KMS-11 (cell line): ENCODE data around the gene TPBGL.
"Not testable (repeated sequence)": the region's sequence is repeated elsewhere in the genome, so short reads cannot be mapped to it uniquely, and the experiment has no call there.

Experiments
- H2AFZ ChIP-seq: fragments of 200-600 bp; sonication (generic); 2 replicates; pipeline ENCODE4 v1.6.1; 2016; ENCODE audit warnings: antibody characterized with exemption, mixed run types, low read depth
- H3K27ac ChIP-seq: fragments of 200-600 bp; sonication (generic); 2 replicates; pipeline ENCODE4 v1.6.1; 2016; ENCODE audit warnings: mild to moderate bottlenecking, mixed run types
- H3K27me3 ChIP-seq: fragments of 200-600 bp; sonication (generic); 2 replicates; pipeline ENCODE4 v1.6.1; 2017; ENCODE audit warnings: mild to moderate bottlenecking, low read depth, mixed run types, moderate library complexity; ENCODE audit not compliant: insufficient read depth
- H3K36me3 ChIP-seq: fragments of 200-600 bp; sonication (generic); 2 replicates; pipeline ENCODE4 v1.6.1; 2017; ENCODE audit warnings: mild to moderate bottlenecking, mixed run types; ENCODE audit not compliant: insufficient read depth
- H3K4me1 ChIP-seq: fragments of 200-600 bp; sonication (generic); 2 replicates; pipeline ENCODE4 v1.6.1; 2016; ENCODE audit warnings: mild to moderate bottlenecking, low read depth, mixed run types; ENCODE audit not compliant: poor library complexity, severe bottlenecking
- H3K4me2 ChIP-seq: fragments of 200-600 bp; sonication (generic); 2 replicates; pipeline ENCODE4 v1.7.0; 2016; ENCODE audit warnings: mild to moderate bottlenecking, mixed run types
- H3K4me3 ChIP-seq: fragments of 200-600 bp; sonication (generic); IDR thresholded peaks from 2 replicates; pipeline ENCODE4 v1.6.1; 2017; ENCODE audit warnings: low read depth, low read length, mixed read lengths; ENCODE audit not compliant: insufficient read depth
- H3K79me2 ChIP-seq: fragments of 200-600 bp; sonication (generic); 2 replicates; pipeline ENCODE4 v1.6.1; 2016; ENCODE audit warnings: low read depth, mixed run types; ENCODE audit not compliant: insufficient read depth
- H3K9ac ChIP-seq: fragments of 200-600 bp; sonication (generic); 2 replicates; pipeline ENCODE4 v1.6.1; 2016; ENCODE audit warnings: mild to moderate bottlenecking, mixed run types
- H4K20me1 ChIP-seq: fragments of 200-600 bp; sonication (generic); 2 replicates; pipeline ENCODE4 v1.6.1; 2016; ENCODE audit warnings: mild to moderate bottlenecking, mixed run types; ENCODE audit not compliant: insufficient read depth
- TF ChIP-seq, protein P1 (sequence below): fragments of 200-600 bp; sonication (generic); conservative IDR thresholded peaks from 2 replicates; pipeline ENCODE4 v1.6.1; 2017; ENCODE audit warnings: low read depth, mild to moderate bottlenecking, antibody characterized with exemption, low read length, moderate library complexity, mixed read lengths

Gene TPBGL

GRCh38 chr11:75272821-75273301 lies 32.3 kb downstream of the TPBGL start:
- H3K27me3 ChIP-seq, result no peaks in the 10 kb centered on the region
- no peak overlapping the region for H3K4me3 ChIP-seq
- no peak overlapping the region for H3K9ac ChIP-seq
- no peaks in the 10 kb centered on the region for H3K79me2 ChIP-seq
- no peak overlapping the region for H3K27ac ChIP-seq
- H3K4me1 ChIP-seq, result no peaks in the 10 kb centered on the region
- H3K36me3 ChIP-seq, result no peaks in the 10 kb centered on the region
- H4K20me1 ChIP-seq, result no peaks in the 10 kb centered on the region
- H2AFZ ChIP-seq, result no peak overlapping the region
- TF ChIP-seq, protein P1, sequence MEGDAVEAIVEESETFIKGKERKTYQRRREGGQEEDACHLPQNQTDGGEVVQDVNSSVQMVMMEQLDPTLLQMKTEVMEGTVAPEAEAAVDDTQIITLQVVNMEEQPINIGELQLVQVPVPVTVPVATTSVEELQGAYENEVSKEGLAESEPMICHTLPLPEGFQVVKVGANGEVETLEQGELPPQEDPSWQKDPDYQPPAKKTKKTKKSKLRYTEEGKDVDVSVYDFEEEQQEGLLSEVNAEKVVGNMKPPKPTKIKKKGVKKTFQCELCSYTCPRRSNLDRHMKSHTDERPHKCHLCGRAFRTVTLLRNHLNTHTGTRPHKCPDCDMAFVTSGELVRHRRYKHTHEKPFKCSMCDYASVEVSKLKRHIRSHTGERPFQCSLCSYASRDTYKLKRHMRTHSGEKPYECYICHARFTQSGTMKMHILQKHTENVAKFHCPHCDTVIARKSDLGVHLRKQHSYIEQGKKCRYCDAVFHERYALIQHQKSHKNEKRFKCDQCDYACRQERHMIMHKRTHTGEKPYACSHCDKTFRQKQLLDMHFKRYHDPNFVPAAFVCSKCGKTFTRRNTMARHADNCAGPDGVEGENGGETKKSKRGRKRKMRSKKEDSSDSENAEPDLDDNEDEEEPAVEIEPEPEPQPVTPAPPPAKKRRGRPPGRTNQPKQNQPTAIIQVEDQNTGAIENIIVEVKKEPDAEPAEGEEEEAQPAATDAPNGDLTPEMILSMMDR, result no peak
- no peak overlapping the region; the same call in 1 of the 2 replicates for H3K4me2 ChIP-seq

- Histone ChIP-seq H3K4me3 (no peak overlapping the region), H3K36me3 (no peaks in the 10 kb centered on the region), H3K27me3 (no peaks in the 10 kb centered on the region), H3K27ac (no peak overlapping the region), H4K20me1 (no peaks in the 10 kb centered on the region), H3K4me1 (no peaks in the 10 kb centered on the region), H3K9ac (no peak overlapping the region), H3K79me2 (no peaks in the 10 kb centered on the region), H3K4me2 (no peak overlapping the region), H2AFZ (no peak overlapping the region)
- TF ChIP-seq, protein P1, result no peak
These were observed 33.1 kb downstream of the TPBGL start for GRCh38 chr11:75273411-75274391.

DNA sequence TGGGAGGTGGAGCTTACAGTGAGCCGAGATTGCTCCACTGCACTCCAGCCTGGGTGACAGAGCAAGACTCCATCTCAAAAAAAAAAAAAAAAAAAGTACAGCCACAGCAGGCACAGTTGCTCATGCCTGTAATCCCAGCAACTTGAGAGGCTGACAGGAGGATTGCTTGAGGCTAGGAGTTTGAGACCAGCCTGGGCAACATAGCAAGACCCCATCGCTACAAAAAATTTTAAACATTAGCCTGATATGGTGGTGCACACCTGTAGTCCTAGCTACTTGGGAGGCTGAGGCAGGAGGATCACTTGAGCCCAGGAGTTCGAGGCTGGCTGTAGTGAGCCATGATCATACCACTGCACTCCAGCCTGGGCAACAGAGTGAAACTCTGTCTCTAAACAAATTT lies 34.1 kb downstream of the TPBGL start:
- not testable (repeated sequence) for H3K79me2 ChIP-seq, H3K4me3 ChIP-seq, H4K20me1 ChIP-seq, H2AFZ ChIP-seq, H3K4me2 ChIP-seq, H3K27me3 ChIP-seq, H3K36me3 ChIP-seq, H3K9ac ChIP-seq, H3K4me1 ChIP-seq, H3K27ac ChIP-seq

- no peaks in the 10 kb centered on the region for H3K27me3 ChIP-seq
- no peaks in the 10 kb centered on the region for H3K79me2 ChIP-seq
These were observed 35.0 kb downstream of the TPBGL start for GRCh38 chr11:75275581-75275980.

More at GRCh38 chr11:75275581-75275980, 35.0 kb downstream of the TPBGL start:
- H3K9ac ChIP-seq, result no peak overlapping the region
- no peak overlapping the region for H3K27ac ChIP-seq
- no peaks in the 10 kb centered on the region for H3K36me3 ChIP-seq
- TF ChIP-seq, protein P1, result no peak
- no peak overlapping the region for H3K4me3 ChIP-seq
- no peak overlapping the region for H3K4me2 ChIP-seq
- no peak overlapping the region for H2AFZ ChIP-seq
- H3K4me1 ChIP-seq, result no peaks in the 10 kb centered on the region
- H4K20me1 ChIP-seq, result no peaks in the 10 kb centered on the region
